T-helper 1 cell treated with Interleukin-12 subunit alpha and Interleukin-12 subunit beta and Interleukin-4 antibody, amounts not matched to agents 30 ng/mL and 1 ng/mL, for 36 hours (primary cell): ENCODE data around the gene CCDC82. TPM values are rescaled to one million over a fixed set of nuclear protein-coding genes. Genes with fewer than 3 reads are reported as not detected.

Experiments
- intact Hi-C: fragments of 100-400 bp; cut with micrococcal nuclease; formaldehyde crosslinking; loops from one replicate; pipeline ENCODE4 v1.15.1; 2024
- total RNA-seq: library from RNA; stranded (reverse); gene quantifications from 2 replicates; pipeline ENCODE4 v1.2.3, GENCODE V29; 2022

Gene CCDC82
- total RNA-seq, 1 donor from 2014 or later: 33.0 TPM

- intact Hi-C loops: no loop called here
Measured at GRCh38 chr11:96309016-96309642, 80.6 kb downstream of the CCDC82 start.

- intact Hi-C loops: loop anchor here (1.0 kb wide), 1 partner anchor 36 kb away; the partner anchor contains the start of gene MAML2
Measured at GRCh38 chr11:96307776-96308140, 82.0 kb downstream of the CCDC82 start.

- intact Hi-C loops: loop anchor here (1.0 kb wide), 1 partner anchor 36 kb away; the partner anchor contains the start of gene MAML2
Measured at GRCh38 chr11:96306933-96307775, 82.6 kb downstream of the CCDC82 start.

GRCh38 chr11:96306600-96306932, 83.1 kb downstream of the CCDC82 start:
- intact Hi-C loops: no loop called here

- intact Hi-C loops: no loop called here
Measured at GRCh38 chr11:96306071-96306470, 83.6 kb downstream of the CCDC82 start.

GRCh38 chr11:96303980-96304379, 85.7 kb downstream of the CCDC82 start:
- intact Hi-C loops: no loop called here

- intact Hi-C loops: no loop called here
Measured at GRCh38 chr11:96303064-96303463, 86.6 kb downstream of the CCDC82 start.

Other genes starting within 250 kb of the CCDC82 start
- 13.9 and 14.8 TPM in 2 replicates for gene MAML2, start 46.7 kb downstream of the CCDC82 start, total RNA-seq
- 8.6 and 8.9 TPM in 2 replicates for gene JRKL, start 101 bp upstream of the CCDC82 start, total RNA-seq